ENCODE measurements around the gene B4GALT1.

The B4GALT1 gene

GRCh38 chr9:33112094-33112493 is 55.0 kb downstream of the B4GALT1 start:
- H3K27ac ChIP-seq (ENCODE audit: low read depth, low read length), result no peak overlapping the region
- H3K4me1 ChIP-seq (ENCODE audit: control insufficient read depth in 5 of 5, insufficient read depth in 5 of 5, low read length in 5 of 5), result peaks cover 2 to 27% (median 14%) of the 10 kb centered on the region in 5 donors
- H3K36me3 ChIP-seq (ENCODE audit: control insufficient read depth in 5 of 5, insufficient read depth in 5 of 5, low read length in 5 of 5), result peaks cover 0 to 63% (median 49%) of the 10 kb centered on the region in 5 donors
- H3K9ac ChIP-seq (ENCODE audit: low read length in 5 of 5), result no peak overlapping the region
- H3K9me3 ChIP-seq (ENCODE audit: control insufficient read depth in 5 of 5, low read length in 5 of 5), result no peaks in the 10 kb centered on the region
- H3K27me3 ChIP-seq (ENCODE audit: control insufficient read depth in 5 of 5, insufficient read depth in 4 of 5, low read length in 5 of 5), result no peaks in the 10 kb centered on the region
- no peak overlapping the region for H3K4me3 ChIP-seq (ENCODE audit: low read depth in 1 of 5, low read length in 5 of 5)

- peaks cover 0 to 63% (median 49%) of the 10 kb centered on the region in 5 donors for H3K36me3 ChIP-seq (ENCODE audit: control insufficient read depth in 5 of 5, insufficient read depth in 5 of 5, low read length in 5 of 5)
- H3K9me3 ChIP-seq (ENCODE audit: control insufficient read depth in 5 of 5, low read length in 5 of 5), result no peaks in the 10 kb centered on the region
- peaks cover 2 to 27% (median 19%) of the 10 kb centered on the region in 5 donors for H3K4me1 ChIP-seq (ENCODE audit: control insufficient read depth in 5 of 5, insufficient read depth in 5 of 5, low read length in 5 of 5)
- H3K27ac ChIP-seq (ENCODE audit: low read depth, low read length), result no peak overlapping the region
- no peaks in the 10 kb centered on the region for H3K27me3 ChIP-seq (ENCODE audit: control insufficient read depth in 5 of 5, insufficient read depth in 4 of 5, low read length in 5 of 5)
- H3K9ac ChIP-seq (ENCODE audit: low read length in 5 of 5), result no peak overlapping the region
- H3K4me3 ChIP-seq (ENCODE audit: low read depth in 1 of 5, low read length in 5 of 5), result no peak overlapping the region
These were observed 55.5 kb downstream of the B4GALT1 start for GRCh38 chr9:33111631-33112030.

GRCh38 chr9:33110686-33111085 is 56.5 kb downstream of the B4GALT1 start:
- Histone ChIP-seq H3K4me1 (ENCODE audit: control insufficient read depth in 5 of 5, insufficient read depth in 5 of 5, low read length in 5 of 5) (peaks cover 3 to 31% (median 24%) of the 10 kb centered on the region in 5 donors), H3K9ac (ENCODE audit: low read length in 5 of 5) (no peak overlapping the region), H3K36me3 (ENCODE audit: control insufficient read depth in 5 of 5, insufficient read depth in 5 of 5, low read length in 5 of 5) (peaks cover 0 to 63% (median 48%) of the 10 kb centered on the region in 5 donors), H3K27ac (ENCODE audit: low read depth, low read length) (no peak overlapping the region), H3K27me3 (ENCODE audit: control insufficient read depth in 5 of 5, insufficient read depth in 4 of 5, low read length in 5 of 5) (no peaks in the 10 kb centered on the region), H3K9me3 (ENCODE audit: control insufficient read depth in 5 of 5, low read length in 5 of 5) (no peaks in the 10 kb centered on the region), H3K4me3 (ENCODE audit: low read depth in 1 of 5, low read length in 5 of 5) (no peak overlapping the region)

- peak overlapping the region; percentile 46 for H3K27ac ChIP-seq (ENCODE audit: low read depth, low read length)
- H3K4me1 ChIP-seq (ENCODE audit: control insufficient read depth in 5 of 5, insufficient read depth in 5 of 5, low read length in 5 of 5), result peaks cover 3 to 31% (median 25%) of the 10 kb centered on the region in 5 donors
- no peaks in the 10 kb centered on the region for H3K9me3 ChIP-seq (ENCODE audit: control insufficient read depth in 5 of 5, low read length in 5 of 5)
- H3K9ac ChIP-seq (ENCODE audit: low read length in 5 of 5), result peak overlapping the region in 2 of 5 donors; percentile 19 to 29
- H3K36me3 ChIP-seq (ENCODE audit: control insufficient read depth in 5 of 5, insufficient read depth in 5 of 5, low read length in 5 of 5), result peaks cover 0 to 60% (median 42%) of the 10 kb centered on the region in 5 donors
- no peaks in the 10 kb centered on the region for H3K27me3 ChIP-seq (ENCODE audit: control insufficient read depth in 5 of 5, insufficient read depth in 4 of 5, low read length in 5 of 5)
- no peak overlapping the region for H3K4me3 ChIP-seq (ENCODE audit: low read depth in 1 of 5, low read length in 5 of 5)
These were observed 57.1 kb downstream of the B4GALT1 start for GRCh38 chr9:33109850-33110595.

GRCh38 chr9:33109097-33109496 is 58.0 kb downstream of the B4GALT1 start:
- Histone ChIP-seq H3K9me3 (ENCODE audit: control insufficient read depth in 5 of 5, low read length in 5 of 5) (no peaks in the 10 kb centered on the region), H3K9ac (ENCODE audit: low read length in 5 of 5) (peak overlapping the region in 1 of 5 donors; percentile 19), H3K36me3 (ENCODE audit: control insufficient read depth in 5 of 5, insufficient read depth in 5 of 5, low read length in 5 of 5) (peaks cover 0 to 50% (median 33%) of the 10 kb centered on the region in 5 donors), H3K4me1 (ENCODE audit: control insufficient read depth in 5 of 5, insufficient read depth in 5 of 5, low read length in 5 of 5) (peaks cover 3 to 31% (median 25%) of the 10 kb centered on the region in 5 donors), H3K27ac (ENCODE audit: low read depth, low read length) (peak overlapping the region; percentile 46), H3K4me3 (ENCODE audit: low read depth in 1 of 5, low read length in 5 of 5) (no peak overlapping the region), H3K27me3 (ENCODE audit: control insufficient read depth in 5 of 5, insufficient read depth in 4 of 5, low read length in 5 of 5) (no peaks in the 10 kb centered on the region)

GRCh38 chr9:33108472-33108871 is 58.7 kb downstream of the B4GALT1 start:
- Histone ChIP-seq H3K4me1 (ENCODE audit: control insufficient read depth in 5 of 5, insufficient read depth in 5 of 5, low read length in 5 of 5) (peaks cover 3 to 31% (median 28%) of the 10 kb centered on the region in 5 donors), H3K27ac (ENCODE audit: low read depth, low read length) (no peak overlapping the region), H3K4me3 (ENCODE audit: low read depth in 1 of 5, low read length in 5 of 5) (no peak overlapping the region)

GRCh38 chr9:33107762-33108161 is 59.4 kb downstream of the B4GALT1 start:
- peak overlapping the region in 2 of 5 donors; percentile 0 to 9 for H3K4me3 ChIP-seq (ENCODE audit: low read depth in 1 of 5, low read length in 5 of 5)
- H3K4me1 ChIP-seq (ENCODE audit: control insufficient read depth in 5 of 5, insufficient read depth in 5 of 5, low read length in 5 of 5), result peaks cover 4 to 33% (median 28%) of the 10 kb centered on the region in 5 donors
- H3K9me3 ChIP-seq (ENCODE audit: control insufficient read depth in 5 of 5, low read length in 5 of 5), result peaks cover 0 to under 1% (median 0%) of the 10 kb centered on the region in 5 donors
- H3K36me3 ChIP-seq (ENCODE audit: control insufficient read depth in 5 of 5, insufficient read depth in 5 of 5, low read length in 5 of 5), result peaks cover 0 to 37% (median 21%) of the 10 kb centered on the region in 5 donors
- H3K27me3 ChIP-seq (ENCODE audit: control insufficient read depth in 5 of 5, insufficient read depth in 4 of 5, low read length in 5 of 5), result peaks cover 0 to under 1% (median 0%) of the 10 kb centered on the region in 5 donors
- peak overlapping the region; percentile 72 for H3K27ac ChIP-seq (ENCODE audit: low read depth, low read length)
- peak overlapping the region in 3 of 5 donors; percentile 15 to 49 (median 47) for H3K9ac ChIP-seq (ENCODE audit: low read length in 5 of 5)

More at GRCh38 chr9:33108472-33108871, 58.7 kb downstream of the B4GALT1 start:
- H3K27me3 ChIP-seq (ENCODE audit: control insufficient read depth in 5 of 5, insufficient read depth in 4 of 5, low read length in 5 of 5), result no peaks in the 10 kb centered on the region
- no peak overlapping the region for H3K9ac ChIP-seq (ENCODE audit: low read length in 5 of 5)
- H3K36me3 ChIP-seq (ENCODE audit: control insufficient read depth in 5 of 5, insufficient read depth in 5 of 5, low read length in 5 of 5), result peaks cover 0 to 44% (median 28%) of the 10 kb centered on the region in 5 donors
- H3K9me3 ChIP-seq (ENCODE audit: control insufficient read depth in 5 of 5, low read length in 5 of 5), result no peaks in the 10 kb centered on the region

- H3K4me1 ChIP-seq (ENCODE audit: control insufficient read depth in 5 of 5, insufficient read depth in 5 of 5, low read length in 5 of 5), result peaks cover 9 to 33% (median 28%) of the 10 kb centered on the region in 5 donors
- peak overlapping the region in 4 of 5 donors; percentile 0 to 30 (median 14) for H3K4me3 ChIP-seq (ENCODE audit: low read depth in 1 of 5, low read length in 5 of 5)
- H3K27ac ChIP-seq (ENCODE audit: low read depth, low read length), result peak overlapping the region; percentile 72
- peaks cover 0 to 2% (median 0%) of the 10 kb centered on the region in 5 donors for H3K9me3 ChIP-seq (ENCODE audit: control insufficient read depth in 5 of 5, low read length in 5 of 5)
- peaks cover 0 to 3% (median 0%) of the 10 kb centered on the region in 5 donors for H3K27me3 ChIP-seq (ENCODE audit: control insufficient read depth in 5 of 5, insufficient read depth in 4 of 5, low read length in 5 of 5)
- H3K9ac ChIP-seq (ENCODE audit: low read length in 5 of 5), result peak overlapping the region in 3 of 5 donors; percentile 15 to 49 (median 47)
- H3K36me3 ChIP-seq (ENCODE audit: control insufficient read depth in 5 of 5, insufficient read depth in 5 of 5, low read length in 5 of 5), result peaks cover 0 to 30% (median 14%) of the 10 kb centered on the region in 5 donors
These were observed 60.1 kb downstream of the B4GALT1 start for GRCh38 chr9:33106827-33107621.

- Histone ChIP-seq H3K4me1 (ENCODE audit: control insufficient read depth in 5 of 5, insufficient read depth in 5 of 5, low read length in 5 of 5) (peaks cover 9 to 35% (median 31%) of the 10 kb centered on the region in 5 donors), H3K27me3 (ENCODE audit: control insufficient read depth in 5 of 5, insufficient read depth in 4 of 5, low read length in 5 of 5) (peaks cover 0 to 3% (median 0%) of the 10 kb centered on the region in 5 donors), H3K36me3 (ENCODE audit: control insufficient read depth in 5 of 5, insufficient read depth in 5 of 5, low read length in 5 of 5) (peaks cover 0 to 23% (median 7%) of the 10 kb centered on the region in 5 donors), H3K9ac (ENCODE audit: low read length in 5 of 5) (peak overlapping the region in 1 of 5 donors; percentile 6), H3K4me3 (ENCODE audit: low read depth in 1 of 5, low read length in 5 of 5) (no peak overlapping the region), H3K27ac (ENCODE audit: low read depth, low read length) (peak overlapping the region; percentile 72), H3K9me3 (ENCODE audit: control insufficient read depth in 5 of 5, low read length in 5 of 5) (peaks cover 0 to 2% (median 0%) of the 10 kb centered on the region in 5 donors)
These were observed 60.8 kb downstream of the B4GALT1 start for GRCh38 chr9:33106372-33106771.
